SK-MEL-5 (cell line): ENCODE results near the gene ATP5MK. TPM values are rescaled to one million over a fixed set of nuclear protein-coding genes. Genes with fewer than 3 reads are reported as not detected.
"Not testable (repeated sequence)": the region's sequence is repeated elsewhere in the genome, so short reads cannot be mapped to it uniquely, and the experiment has no call there.

Source experiments
- DNase-seq: peaks from one replicate; pipeline ENCODE4 v3.0.0-alpha.2; 2016; ENCODE audit warnings: low read depth, low spot score
- in situ Hi-C: cut with HindIII; loops from 2 replicates; pipeline ENCODE4 v1.10.0; 2016; ENCODE audit warnings: low sequenced_read_pairs, high pct_unique_total_duplicates, low pct_unique_long_range_greater_than_20kb
- polyA plus RNA-seq, 2 experiments: library from polyadenylated mRNA; depleted of rRNA; stranded (reverse); fragments of >200 nt; gene quantifications; 2 replicates each; pipeline ENCODE4 v1.2.3, GENCODE V29; 2015
- total RNA-seq: library from RNA; depleted of rRNA; stranded (reverse); fragments of >200 nt; shearing (Covaris generic); gene quantifications from 2 replicates; pipeline ENCODE4 v1.2.3, GENCODE V29; 2014; rRNA removed

The ATP5MK gene
- 420 and 471 TPM in 2 replicates for total RNA-seq
- polyA plus RNA-seq (2015; cell fraction: cytosol; rRNA removed): 168 and 318 TPM in 2 replicates
- polyA plus RNA-seq (2015; cell fraction: nucleus; rRNA removed): 10.9 and 34.3 TPM in 2 replicates

DNA sequence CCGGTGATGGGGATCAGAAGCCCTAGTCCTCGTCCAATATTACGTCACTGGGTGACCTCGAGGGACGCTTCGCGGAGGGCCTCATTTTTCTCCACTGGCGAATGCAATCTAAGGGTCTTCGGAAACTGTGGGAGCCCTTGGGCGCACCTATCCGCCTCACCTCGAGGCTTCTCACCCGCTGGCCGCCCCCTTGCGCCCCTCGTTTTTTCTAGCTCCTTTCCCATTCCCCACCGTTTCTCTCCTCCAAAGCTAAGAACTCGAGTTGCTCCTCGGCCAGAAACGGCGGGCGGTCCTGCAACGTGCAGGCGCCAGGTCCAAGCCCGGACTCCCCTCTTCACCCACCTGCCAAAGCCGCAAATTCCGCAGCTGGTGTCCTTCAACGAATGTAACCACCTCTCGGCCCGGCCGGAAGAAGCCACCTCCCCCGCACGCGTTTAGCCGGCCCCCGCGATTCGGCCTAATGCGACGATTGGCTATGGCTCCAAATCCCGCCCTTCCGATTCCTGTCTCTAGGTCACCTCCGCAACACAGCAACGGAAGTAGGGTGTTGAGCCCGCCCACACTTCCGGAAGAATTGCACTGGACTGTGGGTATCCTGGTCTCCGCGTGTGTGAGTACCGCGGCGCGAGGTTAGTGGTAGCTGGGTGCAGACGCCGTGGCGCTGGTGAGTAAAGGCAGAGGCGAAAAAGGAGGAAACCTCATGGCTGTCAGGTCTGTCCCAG lies at the start of gene ATP5MK, which contains the start of gene PDCD11:
TSS of gene ATP5MK (minus strand) at position 409 of the 722 bp plus-strand sequence. CDS start 4,018 bp downstream, outside the sequence.
TSS of gene PDCD11 (plus strand) at position 560 of the 722 bp plus-strand sequence. CDS start 1,801 bp downstream, outside the sequence.
- DNase-seq: peak; percentile 97
- in situ Hi-C loops: no loop called here

DNA sequence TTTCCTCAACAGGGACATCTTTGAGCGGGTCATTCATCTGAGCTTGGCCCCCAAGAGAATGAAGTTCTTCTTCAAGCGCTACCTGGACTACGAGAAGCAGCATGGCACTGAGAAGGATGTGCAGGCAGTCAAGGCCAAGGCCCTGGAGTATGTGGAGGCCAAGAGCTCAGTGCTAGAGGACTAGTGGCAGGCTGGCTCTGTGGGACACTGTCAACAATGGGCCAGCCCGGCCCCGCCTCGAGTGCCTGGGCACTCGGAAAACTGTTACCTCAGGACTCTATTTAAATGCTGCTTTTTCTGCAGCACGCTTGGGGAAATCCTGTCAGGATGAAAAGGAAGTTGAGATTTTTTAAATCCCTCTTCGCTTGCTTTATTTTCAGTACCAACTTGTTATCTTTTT lies 49.1 kb upstream of the ATP5MK start:
- no peak for DNase-seq
- in situ Hi-C loops: no loop called here

DNA sequence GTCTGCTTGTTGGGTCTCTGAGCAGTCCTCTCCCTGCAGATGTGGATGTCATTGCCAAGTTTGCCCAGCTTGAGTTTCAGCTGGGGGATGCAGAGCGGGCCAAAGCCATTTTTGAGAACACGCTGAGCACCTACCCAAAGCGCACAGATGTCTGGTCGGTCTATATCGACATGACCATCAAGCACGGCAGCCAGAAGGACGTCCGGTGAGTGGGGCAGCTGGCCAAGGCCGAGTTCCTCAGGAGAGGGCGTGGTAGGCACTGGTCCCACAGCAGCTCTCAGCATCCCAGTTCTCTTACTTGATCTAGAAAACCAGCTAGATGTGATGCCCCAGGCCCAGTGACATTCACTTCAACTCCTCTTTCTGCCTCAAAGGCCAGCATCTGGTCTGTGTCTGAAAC lies 48.2 kb upstream of the ATP5MK start:
- in situ Hi-C loops: no loop called here
- DNase-seq: no peak

- in situ Hi-C loops: no loop called here
- no peak for DNase-seq
Measured at GRCh38 chr10:103443475-103444185, 47.4 kb upstream of the ATP5MK start.

DNA sequence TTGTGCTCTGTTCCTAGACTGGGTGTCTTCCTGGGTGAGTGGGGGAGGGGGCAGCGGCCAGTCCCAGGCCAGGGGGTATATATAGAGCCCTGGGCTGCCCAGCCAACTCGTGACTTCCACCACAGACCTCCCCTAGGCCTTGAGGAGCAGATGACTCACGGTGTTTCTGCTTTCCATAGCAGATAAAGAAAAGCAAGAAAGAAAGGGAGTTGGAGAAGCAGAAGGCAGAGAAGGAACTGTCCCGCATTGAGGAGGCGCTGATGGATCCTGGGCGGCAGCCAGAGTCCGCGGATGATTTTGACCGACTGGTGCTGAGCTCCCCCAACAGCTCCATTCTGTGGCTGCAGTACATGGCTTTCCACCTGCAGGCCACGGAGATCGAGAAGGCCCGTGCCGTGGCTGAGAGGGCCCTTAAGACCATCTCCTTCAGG lies 45.8 kb upstream of the ATP5MK start:
- no peak for DNase-seq
- in situ Hi-C loops: no loop called here

DNA sequence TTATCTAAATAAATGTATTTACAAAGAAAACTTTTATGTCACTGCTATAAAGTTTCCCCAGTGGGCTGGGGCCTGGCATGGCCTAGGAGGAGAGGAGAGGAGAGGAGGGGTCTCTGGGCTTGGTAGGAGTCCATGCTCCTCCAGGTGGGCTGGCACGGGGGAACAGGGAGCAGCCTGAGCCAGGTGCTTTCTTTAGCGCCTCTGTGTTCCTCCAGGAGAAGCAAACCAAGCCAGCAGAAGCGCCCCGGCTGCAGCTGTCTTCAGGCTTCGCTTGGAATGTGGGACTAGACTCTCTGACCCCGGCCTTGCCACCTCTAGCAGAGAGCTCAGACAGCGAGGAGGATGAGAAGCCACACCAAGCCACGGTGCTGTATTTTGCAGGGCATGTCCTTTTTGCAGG lies 45.3 kb upstream of the ATP5MK start:
- in situ Hi-C loops: no loop called here
- DNase-seq: no peak

GRCh38 chr10:103441206-103441605 lies 44.9 kb upstream of the ATP5MK start:
- DNase-seq: no peak
- in situ Hi-C loops: no loop called here

GRCh38 chr10:103440416-103440815 lies 44.1 kb upstream of the ATP5MK start:
- in situ Hi-C loops: no loop called here
- DNase-seq: no peak

DNA sequence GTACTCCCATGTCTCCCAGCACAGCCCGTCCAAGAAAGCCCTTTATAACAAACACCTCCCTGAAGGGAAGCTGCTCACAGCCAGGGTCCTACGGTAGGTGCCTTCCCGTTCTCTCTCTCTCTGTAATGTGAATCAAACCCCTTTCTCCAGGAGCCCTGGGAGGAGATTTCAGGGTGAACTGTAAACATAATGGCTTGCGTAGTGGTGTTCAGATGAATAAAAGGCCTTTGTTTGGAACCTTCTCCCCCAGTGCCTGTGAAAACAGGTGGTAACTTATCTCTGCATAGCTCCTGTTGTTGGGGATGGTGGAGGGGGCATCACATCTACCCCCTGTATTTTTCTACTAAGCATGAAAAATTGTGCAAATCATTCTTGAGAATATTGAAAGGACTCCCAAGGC lies 43.5 kb upstream of the ATP5MK start:
- DNase-seq: no peak
- in situ Hi-C loops: no loop called here

GRCh38 chr10:103433858-103434257 lies 37.6 kb upstream of the ATP5MK start:
- no peak for DNase-seq
- in situ Hi-C loops: no loop called here

DNA sequence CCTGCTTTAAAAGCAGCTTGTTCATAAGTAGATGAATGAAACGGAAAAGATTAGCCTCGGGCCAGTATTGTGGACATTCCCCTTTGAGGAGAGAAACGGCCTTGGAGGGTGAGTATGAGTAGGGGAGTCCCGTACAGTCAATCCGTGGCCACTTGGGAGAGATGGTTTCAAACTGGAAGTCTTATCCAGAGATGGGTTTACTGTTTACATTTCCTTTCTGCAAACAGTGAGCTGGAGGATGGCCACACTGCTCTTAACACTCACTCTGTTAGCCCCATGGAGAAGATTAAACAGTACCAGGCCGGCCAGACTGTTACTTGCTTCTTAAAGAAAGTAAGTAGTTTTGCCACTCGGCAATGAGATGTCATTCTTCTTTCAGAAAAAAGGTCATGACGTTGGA lies 35.6 kb upstream of the ATP5MK start:
- no peak for DNase-seq
- in situ Hi-C loops: no loop called here

DNA sequence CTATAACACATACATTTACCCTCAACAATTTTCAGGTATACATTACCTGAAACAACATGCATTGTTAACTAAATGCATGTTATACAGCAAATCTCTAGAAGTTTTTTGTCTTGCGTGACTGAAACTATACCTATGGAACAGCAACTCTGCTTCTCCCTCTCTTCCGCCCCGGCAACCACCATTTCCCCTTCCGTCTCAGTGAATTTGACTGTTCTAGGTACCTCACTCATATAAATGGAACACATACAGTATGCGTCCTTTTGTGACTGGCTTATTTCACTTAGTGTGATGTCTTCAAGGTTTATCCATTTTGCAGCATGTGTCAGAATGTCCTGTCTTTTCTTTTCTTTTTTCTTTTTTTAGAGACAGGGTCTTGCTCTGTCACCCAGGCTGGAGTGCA lies 33.4 kb upstream of the ATP5MK start:
- in situ Hi-C loops: no loop called here
- DNase-seq: no peak

GRCh38 chr10:103428989-103429643 lies 32.8 kb upstream of the ATP5MK start:
- DNase-seq: no peak
- in situ Hi-C loops: no loop called here

DNA sequence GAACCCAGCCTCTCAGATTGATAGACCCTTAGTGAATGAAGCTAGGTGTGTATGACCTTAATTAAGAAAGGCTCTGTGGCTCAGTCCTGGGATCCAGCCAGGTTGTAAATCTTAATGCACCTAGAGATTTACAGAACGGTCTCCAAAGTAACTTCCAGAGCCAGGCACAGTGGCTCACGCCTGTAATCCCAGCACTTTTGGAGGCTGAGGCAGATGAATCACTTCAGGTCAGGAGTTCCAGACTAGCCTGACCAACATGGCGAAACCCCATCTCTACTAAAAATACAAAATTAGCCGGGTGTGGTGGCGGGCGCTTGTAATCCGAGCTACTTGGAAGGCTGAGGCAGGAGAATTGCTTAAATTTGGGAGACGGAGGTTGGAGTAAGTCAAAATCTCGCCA lies 31.6 kb upstream of the ATP5MK start:
- in situ Hi-C loops: no loop called here
- no peak for DNase-seq

- in situ Hi-C loops: no loop called here
- no peak for DNase-seq
Measured at GRCh38 chr10:103423748-103424147, 27.5 kb upstream of the ATP5MK start.

DNA sequence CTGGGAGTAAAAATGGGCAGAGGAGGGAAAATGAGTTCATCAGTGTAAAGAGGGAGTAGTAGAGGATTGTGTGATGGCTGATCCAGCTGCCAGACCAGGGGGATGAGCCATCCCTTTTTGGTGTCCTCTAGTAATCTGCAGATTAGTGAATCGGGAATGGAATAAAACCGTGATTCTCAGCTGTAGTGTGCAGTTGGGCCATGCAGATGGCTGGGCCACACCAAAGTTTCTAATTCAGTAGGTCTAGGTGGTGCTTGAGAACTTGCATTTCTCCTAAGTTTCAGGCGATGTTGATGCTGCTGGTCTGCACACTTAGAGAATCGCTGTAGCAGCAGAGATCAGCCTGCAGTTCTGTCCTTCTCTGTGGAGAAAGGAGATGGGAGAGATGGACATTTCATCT lies 22.8 kb upstream of the ATP5MK start:
- no peak for DNase-seq
- in situ Hi-C loops: no loop called here

DNA sequence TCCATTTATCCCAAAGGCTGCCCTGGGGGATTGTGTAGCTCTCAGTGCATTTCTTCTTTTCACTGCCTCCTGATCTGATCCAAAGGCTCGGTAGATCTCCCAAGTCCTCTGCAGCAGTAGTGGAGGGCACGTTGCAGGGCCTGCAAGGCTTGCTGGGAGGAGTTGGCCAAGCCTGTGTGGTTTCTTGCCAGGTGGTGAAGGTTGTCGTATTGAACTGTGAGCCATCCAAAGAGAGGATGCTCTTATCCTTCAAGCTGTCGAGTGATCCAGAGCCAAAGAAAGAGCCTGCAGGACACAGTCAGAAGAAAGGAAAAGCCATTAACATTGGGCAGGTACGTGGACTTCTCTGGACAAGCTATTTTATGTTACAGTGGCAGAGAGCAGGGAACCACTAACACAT lies 21.3 kb upstream of the ATP5MK start:
- no peak for DNase-seq
- in situ Hi-C loops: no loop called here

- DNase-seq, in situ Hi-C loops: not testable (repeated sequence)
Measured at GRCh38 chr10:103417148-103417469, 20.8 kb upstream of the ATP5MK start.
